GM20000 (cell line): ENCODE measurements around the gene INHBE.
A peak's percentile ranks its signal among the peaks of the same experiment; 100 is the strongest.

Experiments
- DNase-seq: peaks from one replicate; pipeline ENCODE4 v3.0.0; 2012; ENCODE audit warnings: low spot score
- CTCF ChIP-seq: IDR thresholded peaks from 2 replicates; pipeline ENCODE4 v1.5.1; 2012; ENCODE audit warnings: mild to moderate bottlenecking, control low read depth; ENCODE audit errors: extremely low read depth, missing control alignments

The INHBE gene

GRCh38 chr12:57462251-57462911, 7.3 kb downstream of the INHBE start:
- peak; percentile 94 for DNase-seq
- peak; percentile 95 for TF ChIP-seq CTCF

- TF ChIP-seq CTCF: no peak
- DNase-seq: no peak
Measured at GRCh38 chr12:57462912-57463253, 7.8 kb downstream of the INHBE start.

GRCh38 chr12:57464569-57464968, 9.5 kb downstream of the INHBE start:
- no peak for DNase-seq
- TF ChIP-seq CTCF: no peak

- TF ChIP-seq CTCF: no peak
Measured at GRCh38 chr12:57465030-57465746, 10.1 kb downstream of the INHBE start.

GRCh38 chr12:57465747-57466505, 10.8 kb downstream of the INHBE start:
- no peak for TF ChIP-seq CTCF
- no peak for DNase-seq

More at GRCh38 chr12:57465030-57465746, 10.1 kb downstream of the INHBE start:
- DNase-seq: no peak

GRCh38 chr12:57467212-57467874, 12.2 kb downstream of the INHBE start:
- TF ChIP-seq CTCF: no peak
- no peak for DNase-seq
